Sigmoid colon (tissue), 7 donors: ENCODE measurements around the gene CDC42SE2. TPM values are rescaled to one million over a fixed set of nuclear protein-coding genes. Genes with fewer than 3 reads are reported as not detected.

Source experiments
- DNase-seq: peaks from one replicate; pipeline ENCODE4 v3.0.0-alpha.2; 2019
- H3K27ac ChIP-seq, 4 donors: fragments of 200-600 bp; sonication (generic); one replicate each; pipeline ENCODE4 v1.5.1; 2016 to 2019; ENCODE audit warnings: mild to moderate bottlenecking in 1 of 4
- H3K27me3 ChIP-seq, 3 donors: fragments of 200-600 bp; sonication (generic); one replicate each; pipeline ENCODE4 v1.5.1; 2019; ENCODE audit warnings: mild to moderate bottlenecking in 1 of 3
- H3K36me3 ChIP-seq, 4 donors: fragments of 200-600 bp; sonication (generic); one replicate each; pipeline ENCODE4 v1.5.1; 2016 to 2019
- H3K4me1 ChIP-seq, 4 donors: fragments of 200-600 bp; sonication (generic); one replicate each; pipeline ENCODE4 v1.5.1; 2017 to 2019
- H3K4me3 ChIP-seq, 4 donors: fragments of 200-600 bp; sonication (generic); one replicate each; pipeline ENCODE4 v1.5.1; 2017 to 2019; ENCODE audit warnings: mild to moderate bottlenecking in 2 of 4, moderate library complexity in 1 of 4
- H3K9me3 ChIP-seq, 4 donors: fragments of 200-600 bp in 3 of 4; sonication (generic) in 3 of 4; one replicate each; pipeline versions ENCODE4 v1.5.1 to v1.6.1; 2013 to 2019
- EP300 ChIP-seq, 4 donors: sonication (generic); formaldehyde crosslinking; IDR thresholded peaks; one replicate each; pipeline ENCODE4 v1.6.1; 2017; ENCODE audit warnings: antibody characterized with exemption in 4 of 4
- POLR2A ChIP-seq, 2 donors: fragments of 450-650 bp; IDR thresholded peaks; one replicate each; pipeline ENCODE4 v1.6.1; 2016; ENCODE audit warnings: antibody characterized with exemption in 2 of 2, mild to moderate bottlenecking in 2 of 2, moderate library complexity in 2 of 2
- POLR2AphosphoS5 ChIP-seq, 4 donors: sonication (generic); formaldehyde crosslinking; IDR thresholded peaks; one replicate each; pipeline ENCODE4 v1.6.1; 2017; ENCODE audit warnings: antibody characterized with exemption in 4 of 4
- WGBS, 2 donors: extraction: QIAGEN DNeasy Blood & Tissue Kit; methylation state at CpG; one replicate each; pipeline ENCODE4 v1.1.7; 2013; 5-methylcytosine and 5-hydroxymethylcytosine counted together
- intact Hi-C: fragments of 100-400 bp; cut with DNase I; formaldehyde crosslinking; loops from one replicate; pipeline ENCODE4 v1.15.1; 2023
- polyA plus RNA-seq, 3 donors: library from polyadenylated mRNA; stranded (reverse); fragments of 200-250 nt; gene quantifications; one replicate each; pipeline ENCODE4 v1.2.3, GENCODE V29; 2013
- total RNA-seq, 4 donors: library from RNA; depleted of rRNA; stranded (reverse); fragments of >200 nt; gene quantifications; one replicate each; pipeline ENCODE4 v1.1.0, GENCODE V29; 2016
- TF ChIP-seq, protein P1 (sequence below), 4 experiments: fragments of 450-650 bp in 3 of 4; fragments of 200-600 bp in 1 of 4; IDR thresholded peaks; one replicate each; pipeline ENCODE4 v1.5.1; 2016 to 2019; ENCODE audit warnings: antibody characterized with exemption in 4 of 4, mild to moderate bottlenecking in 3 of 4, moderate library complexity in 2 of 4
- donor health status: healthy with polysubstance abuse.
- donor health status: Bipolar disorder and iron deficiency.
- donor health status: healthy.

CDC42SE2 gene
- total and polyA plus RNA-seq, 7 donors = 24.1 to 109 (median 33.2) TPM

DNA sequence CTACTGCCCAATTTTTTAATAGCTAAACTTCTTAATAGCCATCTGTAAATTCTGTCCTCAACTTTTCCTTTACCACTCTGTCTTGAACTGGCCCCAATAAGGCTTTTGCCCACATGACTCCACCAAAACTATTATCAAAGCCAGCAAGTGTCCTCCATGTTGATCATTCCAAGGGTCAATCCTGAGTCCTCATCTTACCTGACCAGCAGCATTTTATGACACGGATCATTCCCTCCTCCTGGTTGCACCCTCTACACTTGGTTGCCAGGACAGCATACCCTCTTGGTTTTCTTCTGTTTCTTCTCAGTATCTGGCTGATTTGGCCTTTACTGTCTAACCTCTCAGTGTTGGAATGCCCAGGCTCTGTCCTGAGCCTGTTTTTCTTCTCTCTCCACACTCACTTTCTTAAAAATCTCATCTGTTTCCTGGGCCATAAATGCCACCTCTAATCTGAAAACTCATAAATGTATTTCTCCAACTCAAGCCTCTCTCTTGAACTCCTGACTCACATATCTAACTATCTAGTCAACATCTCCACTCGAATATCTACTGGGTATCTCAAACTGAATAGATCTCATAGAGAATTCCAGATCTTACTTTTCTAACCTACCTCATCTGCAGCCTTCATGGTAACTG is 40.0 kb upstream of the CDC42SE2 start:
- H3K9me3 ChIP-seq = no peaks in the 10 kb centered on the region
- H3K27ac ChIP-seq = no peak overlapping the region
- no peaks in the 10 kb centered on the region for H3K36me3 ChIP-seq
- no peak overlapping the region for H3K4me3 ChIP-seq
- intact Hi-C loops = no loop called here
- 23 to 62% methylated on average over 2 of the region's 2 CpGs for whole genome bisulfite sequencing, 2 donors
- no peak for DNase-seq
- TF ChIP-seq POLR2AphosphoS5 (IDR thresholded peaks at IDR 0.05) (no peak), POLR2A (IDR thresholded peaks at IDR 0.05) (no peak), EP300 (IDR thresholded peaks at IDR 0.05) (no peak)
- peaks cover 0 to 14% (median 10%) of the 10 kb centered on the region in 4 donors for H3K4me1 ChIP-seq
- no peaks in the 10 kb centered on the region for H3K27me3 ChIP-seq

DNA sequence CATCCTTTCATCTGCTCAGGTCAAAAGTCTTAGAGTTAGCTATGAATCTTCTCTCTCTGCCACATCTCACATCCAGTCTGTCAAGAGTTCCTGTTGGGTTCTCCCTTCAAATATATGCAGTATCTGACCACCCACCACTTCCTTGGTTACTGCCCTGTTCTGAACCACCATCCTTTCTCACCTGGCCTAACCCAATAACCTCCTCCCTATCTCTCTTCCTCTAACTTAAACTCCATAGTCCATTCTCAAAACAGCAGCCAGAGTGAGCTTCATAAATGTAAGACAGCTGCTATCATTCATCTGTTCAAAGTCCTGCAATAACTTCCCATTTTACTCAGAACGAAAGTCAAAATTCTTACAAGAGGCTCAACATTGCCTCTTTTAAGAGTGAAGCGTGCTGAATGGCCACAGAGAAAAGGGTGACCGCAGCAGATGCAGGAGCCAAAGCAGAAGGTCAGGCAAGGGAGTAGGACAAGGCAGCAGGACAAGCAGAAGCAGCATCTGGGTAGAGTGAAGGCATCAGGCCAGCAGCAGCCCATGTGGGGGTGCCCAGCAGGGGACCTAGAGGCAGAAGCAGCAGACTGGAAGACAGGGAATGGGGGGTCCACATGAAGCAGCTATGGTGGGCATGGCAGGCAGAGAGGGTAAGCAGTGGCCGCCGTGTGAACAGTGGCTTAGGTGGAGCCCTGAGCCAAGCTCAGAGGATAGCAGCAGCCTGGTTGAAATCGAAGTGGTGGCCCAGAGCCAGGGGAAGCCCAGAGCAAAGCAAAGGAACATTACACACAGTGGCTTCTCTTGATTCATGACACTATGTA is 39.3 kb upstream of the CDC42SE2 start:
- 12 to 45% methylated on average over 6 of the region's 6 CpGs for WGBS, 2 donors
- Histone ChIP-seq H3K4me1 (peaks cover 0 to 14% (median 10%) of the 10 kb centered on the region in 4 donors), H3K4me3 (no peak overlapping the region), H3K27me3 (no peaks in the 10 kb centered on the region), H3K9me3 (no peaks in the 10 kb centered on the region), H3K27ac (no peak overlapping the region), H3K36me3 (no peaks in the 10 kb centered on the region)
- intact Hi-C loops = no loop called here
- no peak for TF ChIP-seq POLR2AphosphoS5 (IDR thresholded peaks at IDR 0.05)
- TF ChIP-seq, protein P1, sequence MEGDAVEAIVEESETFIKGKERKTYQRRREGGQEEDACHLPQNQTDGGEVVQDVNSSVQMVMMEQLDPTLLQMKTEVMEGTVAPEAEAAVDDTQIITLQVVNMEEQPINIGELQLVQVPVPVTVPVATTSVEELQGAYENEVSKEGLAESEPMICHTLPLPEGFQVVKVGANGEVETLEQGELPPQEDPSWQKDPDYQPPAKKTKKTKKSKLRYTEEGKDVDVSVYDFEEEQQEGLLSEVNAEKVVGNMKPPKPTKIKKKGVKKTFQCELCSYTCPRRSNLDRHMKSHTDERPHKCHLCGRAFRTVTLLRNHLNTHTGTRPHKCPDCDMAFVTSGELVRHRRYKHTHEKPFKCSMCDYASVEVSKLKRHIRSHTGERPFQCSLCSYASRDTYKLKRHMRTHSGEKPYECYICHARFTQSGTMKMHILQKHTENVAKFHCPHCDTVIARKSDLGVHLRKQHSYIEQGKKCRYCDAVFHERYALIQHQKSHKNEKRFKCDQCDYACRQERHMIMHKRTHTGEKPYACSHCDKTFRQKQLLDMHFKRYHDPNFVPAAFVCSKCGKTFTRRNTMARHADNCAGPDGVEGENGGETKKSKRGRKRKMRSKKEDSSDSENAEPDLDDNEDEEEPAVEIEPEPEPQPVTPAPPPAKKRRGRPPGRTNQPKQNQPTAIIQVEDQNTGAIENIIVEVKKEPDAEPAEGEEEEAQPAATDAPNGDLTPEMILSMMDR (IDR thresholded peaks at IDR 0.05) = no peak
- TF ChIP-seq POLR2A (IDR thresholded peaks at IDR 0.05) = no peak
- DNase-seq = no peak

DNA sequence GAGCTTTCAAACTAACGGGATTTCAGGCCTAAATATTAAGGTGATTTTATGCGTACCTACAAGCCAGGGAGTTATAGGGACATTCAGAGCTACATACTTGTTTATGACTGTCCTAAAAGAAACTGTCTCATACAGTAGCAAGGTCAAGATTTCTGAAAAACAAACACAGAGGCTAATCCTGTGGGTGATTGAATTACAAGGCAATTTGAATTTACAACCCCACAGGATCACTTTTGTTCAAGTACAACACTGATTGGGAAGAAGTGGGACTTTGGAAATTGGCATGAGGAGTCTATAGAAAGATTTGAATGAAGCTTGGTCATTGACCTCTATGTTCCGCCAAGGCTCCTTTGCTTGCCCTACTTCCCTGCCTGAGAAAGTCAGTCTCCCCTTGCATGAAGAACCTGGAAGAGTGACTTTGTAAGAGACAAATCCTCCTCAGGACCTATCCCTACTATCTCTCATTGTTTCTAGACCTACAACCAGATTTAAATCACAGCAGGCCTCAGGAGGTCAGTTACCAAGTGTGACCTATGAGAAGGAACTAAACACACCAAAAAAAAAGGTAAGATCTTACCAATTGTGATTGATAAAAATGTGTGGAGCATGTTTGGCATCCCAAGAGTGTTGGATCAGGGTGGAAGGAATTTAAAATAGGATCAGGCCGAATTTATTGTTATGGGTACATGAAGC is 38.4 kb upstream of the CDC42SE2 start:
- WGBS, 2 donors = 26 to 61% methylated on average over 4 of the region's 4 CpGs

GRCh38 chr5:131226899-131227298 is 37.0 kb upstream of the CDC42SE2 start:
- intact Hi-C loops = no loop called here
- H3K27ac ChIP-seq = no peak overlapping the region
- no peaks in the 10 kb centered on the region for H3K9me3 ChIP-seq
- peaks cover 0 to 14% (median 10%) of the 10 kb centered on the region in 4 donors for H3K4me1 ChIP-seq
- H3K36me3 ChIP-seq = no peaks in the 10 kb centered on the region
- TF ChIP-seq EP300 (IDR thresholded peaks at IDR 0.05) = no peak
- no peak for TF ChIP-seq POLR2AphosphoS5 (IDR thresholded peaks at IDR 0.05)
- TF ChIP-seq, protein P1 (IDR thresholded peaks at IDR 0.05) = no peak
- no peak for TF ChIP-seq POLR2A (IDR thresholded peaks at IDR 0.05)
- DNase-seq = no peak
- 86 to 90% methylated on average over 2 of the region's 2 CpGs for WGBS, 2 donors
- H3K27me3 ChIP-seq = no peaks in the 10 kb centered on the region
- no peak overlapping the region for H3K4me3 ChIP-seq

More for the DNA sequence above, 38.4 kb upstream of the CDC42SE2 start:
- Histone ChIP-seq H3K4me3 (no peak overlapping the region), H3K27ac (no peak overlapping the region), H3K4me1 (peaks cover 0 to 14% (median 10%) of the 10 kb centered on the region in 4 donors), H3K27me3 (no peaks in the 10 kb centered on the region), H3K9me3 (no peaks in the 10 kb centered on the region), H3K36me3 (no peaks in the 10 kb centered on the region)
- TF ChIP-seq POLR2A (IDR thresholded peaks at IDR 0.05) (no peak), EP300 (IDR thresholded peaks at IDR 0.05) (no peak), POLR2AphosphoS5 (IDR thresholded peaks at IDR 0.05) (no peak)
- TF ChIP-seq, protein P1 (IDR thresholded peaks at IDR 0.05) = no peak
- intact Hi-C loops = no loop called here
- DNase-seq = no peak

DNA sequence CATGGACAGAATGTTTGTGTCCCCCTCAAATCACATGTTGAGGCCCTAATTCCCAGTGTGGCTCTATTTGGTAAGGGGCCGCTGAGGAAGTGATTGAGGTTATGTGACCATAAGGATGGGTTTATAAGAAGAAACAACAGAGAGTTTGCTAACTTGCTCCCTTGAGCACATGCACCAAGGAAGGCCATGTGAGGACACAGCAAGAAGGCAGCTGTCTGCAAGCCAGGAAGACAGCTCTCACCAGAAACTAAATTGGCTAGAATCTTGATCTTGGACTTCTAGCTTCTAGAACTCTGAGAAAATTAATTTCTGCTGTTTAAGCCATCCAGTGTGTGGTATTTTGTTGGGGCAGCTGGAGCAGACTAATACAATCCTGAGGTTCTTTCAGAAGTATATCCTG is 35.2 kb upstream of the CDC42SE2 start:
- Histone ChIP-seq H3K27ac (no peak overlapping the region), H3K9me3 (no peaks in the 10 kb centered on the region), H3K4me1 (peaks cover 0 to 4% (median 2%) of the 10 kb centered on the region in 4 donors), H3K36me3 (no peaks in the 10 kb centered on the region), H3K27me3 (no peaks in the 10 kb centered on the region), H3K4me3 (no peak overlapping the region)
- no peak for DNase-seq
- TF ChIP-seq, protein P1 (IDR thresholded peaks at IDR 0.05) = no peak
- TF ChIP-seq EP300 (IDR thresholded peaks at IDR 0.05) (no peak), POLR2A (IDR thresholded peaks at IDR 0.05) (no peak), POLR2AphosphoS5 (IDR thresholded peaks at IDR 0.05) (no peak)
- intact Hi-C loops = no loop called here
- WGBS, 2 donors = 58 to 69% methylated on average over 1 of the region's 1 CpG
